NB4 (cell line): Measurements from ENCODE around the gene CASP5.

Source experiments
- DNase-seq: peaks from one replicate; pipeline ENCODE4 v3.0.0; 2010; ENCODE audit warnings: low read depth
- H3K4me3 ChIP-seq: one replicate; pipeline ENCODE4 v1.5.1; 2011; ENCODE audit warnings: mild to moderate bottlenecking, low read depth, low read length, moderate library complexity
- MYC ChIP-seq: IDR thresholded peaks from 2 replicates; pipeline ENCODE4 v1.6.1; 2011; ENCODE audit warnings: low read depth, low read length
- POLR2A ChIP-seq: IDR thresholded peaks from 2 replicates; pipeline ENCODE4 v1.6.1; 2011; ENCODE audit warnings: mild to moderate bottlenecking; ENCODE audit not compliant: insufficient read length; ENCODE audit errors: extremely low read depth
- TF ChIP-seq, protein P1 (sequence below): IDR thresholded peaks from one replicate; pipeline ENCODE4 v1.5.1; 2012; ENCODE audit warnings: low read depth, low read length
- TF ChIP-seq, protein P2 (sequence below): IDR thresholded peaks from 2 replicates; pipeline ENCODE4 v1.6.1; 2011; ENCODE audit warnings: low read depth, low read length

The CASP5 gene

GRCh38 chr11:105024394-105024793 is 1.4 kb upstream of the CASP5 start:
- TF ChIP-seq, protein P1, sequence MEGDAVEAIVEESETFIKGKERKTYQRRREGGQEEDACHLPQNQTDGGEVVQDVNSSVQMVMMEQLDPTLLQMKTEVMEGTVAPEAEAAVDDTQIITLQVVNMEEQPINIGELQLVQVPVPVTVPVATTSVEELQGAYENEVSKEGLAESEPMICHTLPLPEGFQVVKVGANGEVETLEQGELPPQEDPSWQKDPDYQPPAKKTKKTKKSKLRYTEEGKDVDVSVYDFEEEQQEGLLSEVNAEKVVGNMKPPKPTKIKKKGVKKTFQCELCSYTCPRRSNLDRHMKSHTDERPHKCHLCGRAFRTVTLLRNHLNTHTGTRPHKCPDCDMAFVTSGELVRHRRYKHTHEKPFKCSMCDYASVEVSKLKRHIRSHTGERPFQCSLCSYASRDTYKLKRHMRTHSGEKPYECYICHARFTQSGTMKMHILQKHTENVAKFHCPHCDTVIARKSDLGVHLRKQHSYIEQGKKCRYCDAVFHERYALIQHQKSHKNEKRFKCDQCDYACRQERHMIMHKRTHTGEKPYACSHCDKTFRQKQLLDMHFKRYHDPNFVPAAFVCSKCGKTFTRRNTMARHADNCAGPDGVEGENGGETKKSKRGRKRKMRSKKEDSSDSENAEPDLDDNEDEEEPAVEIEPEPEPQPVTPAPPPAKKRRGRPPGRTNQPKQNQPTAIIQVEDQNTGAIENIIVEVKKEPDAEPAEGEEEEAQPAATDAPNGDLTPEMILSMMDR, result no peak
- TF ChIP-seq MYC, result no peak
- TF ChIP-seq, protein P2, sequence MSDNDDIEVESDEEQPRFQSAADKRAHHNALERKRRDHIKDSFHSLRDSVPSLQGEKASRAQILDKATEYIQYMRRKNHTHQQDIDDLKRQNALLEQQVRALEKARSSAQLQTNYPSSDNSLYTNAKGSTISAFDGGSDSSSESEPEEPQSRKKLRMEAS, result no peak
- no peak for TF ChIP-seq POLR2A

GRCh38 chr11:105022527-105022926 is 441 bp downstream of the CASP5 start:
- no peak for TF ChIP-seq MYC
- no peak for DNase-seq
- H3K4me3 ChIP-seq, result no peak overlapping the region

More at GRCh38 chr11:105024394-105024793, 1.4 kb upstream of the CASP5 start:
- no peak overlapping the region for H3K4me3 ChIP-seq
- DNase-seq, result no peak

GRCh38 chr11:105007463-105007862 is 15.5 kb downstream of the CASP5 start:
- no peak overlapping the region for H3K4me3 ChIP-seq
- TF ChIP-seq, protein P1, result no peak
- TF ChIP-seq POLR2A (no peak), MYC (no peak)
- TF ChIP-seq, protein P2, result no peak
- DNase-seq, result no peak

DNA sequence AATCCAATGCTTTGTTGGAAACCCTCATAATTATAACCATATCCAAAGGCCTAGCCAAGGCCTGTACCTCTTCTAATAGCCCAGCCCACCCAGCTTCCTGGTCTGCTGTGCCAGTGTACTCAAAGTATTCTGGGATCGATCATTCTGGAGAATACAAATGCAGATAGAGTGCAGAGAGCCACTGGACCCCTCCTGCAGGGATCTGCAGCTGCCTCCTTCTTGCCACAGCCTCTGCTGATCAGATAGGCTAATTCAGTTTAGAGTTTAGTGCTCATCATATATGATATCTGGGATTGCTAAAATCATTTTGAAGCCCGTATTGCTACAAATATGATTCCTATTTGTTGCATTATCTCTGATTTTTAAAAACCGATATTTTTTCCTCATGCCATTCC is 17.5 kb downstream of the CASP5 start:
- DNase-seq, result no peak
- TF ChIP-seq MYC, result no peak
- TF ChIP-seq, protein P1, result no peak
- TF ChIP-seq POLR2A, result no peak
- TF ChIP-seq, protein P2, result no peak
- H3K4me3 ChIP-seq, result no peak overlapping the region

DNA sequence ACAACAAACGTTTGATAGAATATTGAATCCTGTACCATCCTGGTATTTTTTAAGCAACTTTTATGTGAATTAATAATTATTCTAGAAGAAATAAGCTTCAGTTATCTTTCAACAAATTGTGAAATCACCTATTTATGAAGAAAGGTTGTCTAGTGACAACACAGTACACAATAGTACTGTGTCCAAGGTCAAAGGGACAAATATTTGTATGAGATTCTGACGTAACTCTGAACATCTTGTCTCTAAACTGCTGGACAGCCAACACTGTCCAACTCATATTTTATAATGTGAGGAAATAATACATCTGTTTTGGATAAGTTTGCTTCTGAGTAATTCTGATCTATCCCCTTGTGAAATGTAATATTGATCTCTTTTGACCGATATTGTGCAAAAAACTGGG is 18.9 kb downstream of the CASP5 start:
- TF ChIP-seq MYC (no peak), POLR2A (no peak)
- TF ChIP-seq, protein P2, result no peak
- TF ChIP-seq, protein P1, result no peak
- H3K4me3 ChIP-seq, result no peak overlapping the region
- no peak for DNase-seq

DNA sequence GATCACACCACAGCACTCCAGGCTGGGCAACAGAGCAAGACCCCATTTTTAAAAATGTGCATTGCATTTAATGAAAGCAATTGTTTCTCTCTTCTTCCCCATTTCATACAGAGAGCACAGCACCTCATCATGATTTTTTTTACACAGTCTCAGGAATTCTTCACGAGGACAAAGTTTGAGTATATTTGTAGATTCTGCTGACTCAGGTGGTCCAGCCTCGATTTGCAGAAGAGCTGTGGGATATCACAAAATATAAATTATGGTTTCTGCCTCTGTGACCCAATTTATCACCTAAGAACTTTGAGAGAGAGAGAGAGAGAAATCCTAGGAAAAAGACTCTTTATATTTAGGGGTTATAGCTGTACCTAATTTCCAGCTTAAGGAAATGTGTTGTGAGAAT is 19.8 kb downstream of the CASP5 start:
- TF ChIP-seq MYC, result no peak
- TF ChIP-seq POLR2A, result no peak
- TF ChIP-seq, protein P2, result no peak
- DNase-seq, result no peak
- no peak overlapping the region for H3K4me3 ChIP-seq

DNA sequence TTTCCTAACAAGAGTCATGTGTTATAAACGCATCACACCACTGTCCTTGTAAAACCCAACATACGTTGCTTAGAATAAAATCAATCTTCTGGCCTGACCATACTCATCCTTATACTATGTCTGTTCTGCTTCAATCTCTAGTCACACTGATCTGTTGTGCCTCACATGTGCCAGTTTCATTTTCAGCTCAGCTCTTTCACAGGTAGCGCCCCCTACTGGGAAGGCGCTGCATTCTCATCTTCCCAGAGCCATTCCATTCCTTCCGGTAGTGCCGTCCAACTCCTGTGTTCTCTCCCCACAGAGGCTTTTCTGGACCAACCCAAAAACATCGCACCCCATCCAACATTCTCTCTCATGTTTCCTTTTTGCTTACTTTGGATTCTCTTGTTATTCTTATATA is 22.2 kb downstream of the CASP5 start:
- TF ChIP-seq, protein P1, result peak; percentile 90
- peak; percentile 74 for TF ChIP-seq MYC
- no peak for TF ChIP-seq POLR2A
- TF ChIP-seq, protein P2, result peak; percentile 83
- peak; percentile 62 for DNase-seq
- no peak overlapping the region for H3K4me3 ChIP-seq
